Loucy (cell line): ENCODE measurements around the gene CT47C1.

ENCODE experiments used
- H2AFZ ChIP-seq: fragments of 200-600 bp; sonication (generic); 2 replicates; pipeline ENCODE4 v1.6.0; 2016; ENCODE audit warnings: antibody characterized with exemption, mild to moderate bottlenecking, low read length, moderate library complexity
- H3F3A ChIP-seq: fragments of 200-600 bp; 2 replicates; pipeline ENCODE4 v1.6.0; 2016; ENCODE audit warnings: antibody characterized with exemption, low read depth, mild to moderate bottlenecking
- H3K27me3 ChIP-seq: fragments of 200-600 bp; sonication (generic); 2 replicates; pipeline ENCODE4 v1.6.1; 2014; ENCODE audit warnings: low read length, mild to moderate bottlenecking; ENCODE audit not compliant: insufficient read depth, poor library complexity, severe bottlenecking
- H3K36me3 ChIP-seq: fragments of 200-600 bp; sonication (generic); 2 replicates; pipeline ENCODE4 v1.6.1; 2016; ENCODE audit warnings: low read length; ENCODE audit not compliant: insufficient read depth
- H3K4me1 ChIP-seq: fragments of 200-600 bp; sonication (generic); 2 replicates; pipeline ENCODE4 v1.5.1; 2014; ENCODE audit warnings: low read length, mild to moderate bottlenecking; ENCODE audit not compliant: insufficient read depth, poor library complexity, severe bottlenecking
- H3K4me2 ChIP-seq: fragments of 200-600 bp; sonication (generic); 2 replicates; pipeline ENCODE4 v1.6.0; 2014; ENCODE audit warnings: antibody characterized with exemption, low read length, low read depth, mild to moderate bottlenecking; ENCODE audit not compliant: poor library complexity, severe bottlenecking
- H3K4me3 ChIP-seq: fragments of 200-600 bp; sonication (generic); 2 replicates; pipeline ENCODE4 v1.5.1; 2014; ENCODE audit warnings: low read length, mild to moderate bottlenecking, mixed read lengths; ENCODE audit not compliant: poor library complexity, severe bottlenecking
- H3K79me2 ChIP-seq: fragments of 200-600 bp; sonication (generic); 2 replicates; pipeline ENCODE4 v1.6.1; 2014; ENCODE audit warnings: low read length; ENCODE audit not compliant: insufficient read depth
- H3K9ac ChIP-seq: fragments of 200-600 bp; sonication (generic); 2 replicates; pipeline ENCODE4 v1.6.0; 2014; ENCODE audit warnings: mild to moderate bottlenecking, low read depth, low read length, moderate library complexity; ENCODE audit not compliant: poor library complexity, severe bottlenecking
- H3K9me2 ChIP-seq: fragments of 200-600 bp; sonication (generic); replicated peaks from 2 replicates; pipeline ENCODE4 v1.6.1; 2016; ENCODE audit warnings: low read depth, low read length, mixed read lengths
- H3K9me3 ChIP-seq: fragments of 200-600 bp; sonication (generic); 2 replicates; pipeline ENCODE4 v1.6.1; 2014; ENCODE audit warnings: mild to moderate bottlenecking, antibody characterized with exemption, low read length, low read depth; ENCODE audit not compliant: insufficient read depth
- H4K20me1 ChIP-seq: fragments of 200-600 bp; sonication (generic); 2 replicates; pipeline ENCODE4 v1.6.0; 2014; ENCODE audit warnings: antibody characterized with exemption, low read length, mild to moderate bottlenecking; ENCODE audit not compliant: insufficient read depth, poor library complexity, severe bottlenecking
- EZH2phosphoT487 ChIP-seq: fragments of 200-600 bp; IDR thresholded peaks from 2 replicates; pipeline ENCODE4 v1.6.1; 2018; ENCODE audit warnings: antibody characterized with exemption, mild to moderate bottlenecking, moderate library complexity, borderline replicate concordance
- TF ChIP-seq, protein P1 (sequence below): fragments of 200-600 bp; sonication (generic); conservative IDR thresholded peaks from 2 replicates; pipeline ENCODE4 v1.5.1; 2014; ENCODE audit warnings: mild to moderate bottlenecking, antibody characterized with exemption, low read length

CT47C1 gene

GRCh38 chrX:119075270-119076025 lies 2.7 kb downstream of the CT47C1 start:
- Histone ChIP-seq H3F3A (no peaks in the 10 kb centered on the region), H3K27me3 (no peaks in the 10 kb centered on the region), H3K9me3 (no peaks in the 10 kb centered on the region), H3K4me3 (no peak overlapping the region), H4K20me1 (no peaks in the 10 kb centered on the region), H3K36me3 (no peaks in the 10 kb centered on the region), H3K79me2 (no peaks in the 10 kb centered on the region), H2AFZ (no peak overlapping the region), H3K9ac (no peak overlapping the region), H3K9me2 (no peaks in the 10 kb centered on the region), H3K4me2 (no peak overlapping the region), H3K4me1 (no peaks in the 10 kb centered on the region)
- TF ChIP-seq, protein P1, sequence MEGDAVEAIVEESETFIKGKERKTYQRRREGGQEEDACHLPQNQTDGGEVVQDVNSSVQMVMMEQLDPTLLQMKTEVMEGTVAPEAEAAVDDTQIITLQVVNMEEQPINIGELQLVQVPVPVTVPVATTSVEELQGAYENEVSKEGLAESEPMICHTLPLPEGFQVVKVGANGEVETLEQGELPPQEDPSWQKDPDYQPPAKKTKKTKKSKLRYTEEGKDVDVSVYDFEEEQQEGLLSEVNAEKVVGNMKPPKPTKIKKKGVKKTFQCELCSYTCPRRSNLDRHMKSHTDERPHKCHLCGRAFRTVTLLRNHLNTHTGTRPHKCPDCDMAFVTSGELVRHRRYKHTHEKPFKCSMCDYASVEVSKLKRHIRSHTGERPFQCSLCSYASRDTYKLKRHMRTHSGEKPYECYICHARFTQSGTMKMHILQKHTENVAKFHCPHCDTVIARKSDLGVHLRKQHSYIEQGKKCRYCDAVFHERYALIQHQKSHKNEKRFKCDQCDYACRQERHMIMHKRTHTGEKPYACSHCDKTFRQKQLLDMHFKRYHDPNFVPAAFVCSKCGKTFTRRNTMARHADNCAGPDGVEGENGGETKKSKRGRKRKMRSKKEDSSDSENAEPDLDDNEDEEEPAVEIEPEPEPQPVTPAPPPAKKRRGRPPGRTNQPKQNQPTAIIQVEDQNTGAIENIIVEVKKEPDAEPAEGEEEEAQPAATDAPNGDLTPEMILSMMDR: no peak
- no peak for TF ChIP-seq EZH2phosphoT487

- no peak overlapping the region for H3K9ac ChIP-seq
- no peaks in the 10 kb centered on the region for H4K20me1 ChIP-seq
- no peaks in the 10 kb centered on the region for H3K4me1 ChIP-seq
- no peaks in the 10 kb centered on the region for H3F3A ChIP-seq
- H2AFZ ChIP-seq: no peak overlapping the region
- no peaks in the 10 kb centered on the region for H3K79me2 ChIP-seq
- H3K9me3 ChIP-seq: no peaks in the 10 kb centered on the region
- H3K9me2 ChIP-seq: no peaks in the 10 kb centered on the region
- H3K4me2 ChIP-seq: no peak overlapping the region
- no peaks in the 10 kb centered on the region for H3K27me3 ChIP-seq
- TF ChIP-seq, protein P1: no peak
- no peak overlapping the region for H3K4me3 ChIP-seq
- no peaks in the 10 kb centered on the region for H3K36me3 ChIP-seq
These were observed 9.5 kb downstream of the CT47C1 start for GRCh38 chrX:119082278-119082677.

DNA sequence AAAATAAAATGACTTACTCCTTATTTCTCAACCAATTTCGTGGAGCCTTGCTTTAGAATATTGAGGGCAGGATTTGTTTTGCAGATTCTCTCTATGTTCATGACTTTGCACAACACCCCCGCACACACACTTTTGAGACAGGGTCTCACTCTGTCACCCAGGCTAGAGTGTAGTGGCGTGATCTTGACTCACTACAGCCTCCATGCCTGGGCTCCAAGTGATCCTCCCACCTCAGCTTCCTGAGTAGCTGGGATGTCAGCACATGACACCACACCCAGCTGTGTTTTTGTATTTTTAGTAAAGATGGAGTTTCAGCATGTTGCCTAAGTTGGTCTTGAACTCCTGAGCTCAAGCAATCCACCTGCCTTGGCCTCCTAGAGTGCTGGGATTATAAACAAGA lies 12.0 kb downstream of the CT47C1 start:
- no peaks in the 10 kb centered on the region for H3K4me1 ChIP-seq
- no peaks in the 10 kb centered on the region for H3K9me3 ChIP-seq
- no peaks in the 10 kb centered on the region for H4K20me1 ChIP-seq
- no peaks in the 10 kb centered on the region for H3K27me3 ChIP-seq
- no peaks in the 10 kb centered on the region for H3F3A ChIP-seq
- no peak overlapping the region for H3K4me3 ChIP-seq
- H3K9me2 ChIP-seq: no peaks in the 10 kb centered on the region
- H3K79me2 ChIP-seq: no peaks in the 10 kb centered on the region
- no peak overlapping the region for H3K4me2 ChIP-seq
- H2AFZ ChIP-seq: no peak overlapping the region
- H3K9ac ChIP-seq: no peak overlapping the region
- H3K36me3 ChIP-seq: no peaks in the 10 kb centered on the region
- no peak for TF ChIP-seq EZH2phosphoT487
- TF ChIP-seq, protein P1: no peak
